Renal cortex interstitium (tissue), 11 donors: ENCODE measurements around the gene RELL2. TPM values are rescaled to one million over a fixed set of nuclear protein-coding genes. Genes with fewer than 3 reads are reported as not detected.

Source experiments
- DNase-seq, 11 donors: peaks; one replicate each; pipeline ENCODE4 v3.0.0-alpha.2; 2013; ENCODE audit warnings: low read depth in 9 of 11, low spot score in 4 of 11; ENCODE audit errors: extremely low read depth in 1 of 11
- polyA plus RNA-seq, 3 donors: library from polyadenylated mRNA; unstranded; fragments of 120-200 nt; gene quantifications; one replicate each; pipeline ENCODE4 v1.2.1, GENCODE V29; 2013; ENCODE audit not compliant: insufficient read length in 3 of 3

The RELL2 gene
- polyA plus RNA-seq, 3 donors: 0.64 to 1.5 (median 0.90) TPM

DNA sequence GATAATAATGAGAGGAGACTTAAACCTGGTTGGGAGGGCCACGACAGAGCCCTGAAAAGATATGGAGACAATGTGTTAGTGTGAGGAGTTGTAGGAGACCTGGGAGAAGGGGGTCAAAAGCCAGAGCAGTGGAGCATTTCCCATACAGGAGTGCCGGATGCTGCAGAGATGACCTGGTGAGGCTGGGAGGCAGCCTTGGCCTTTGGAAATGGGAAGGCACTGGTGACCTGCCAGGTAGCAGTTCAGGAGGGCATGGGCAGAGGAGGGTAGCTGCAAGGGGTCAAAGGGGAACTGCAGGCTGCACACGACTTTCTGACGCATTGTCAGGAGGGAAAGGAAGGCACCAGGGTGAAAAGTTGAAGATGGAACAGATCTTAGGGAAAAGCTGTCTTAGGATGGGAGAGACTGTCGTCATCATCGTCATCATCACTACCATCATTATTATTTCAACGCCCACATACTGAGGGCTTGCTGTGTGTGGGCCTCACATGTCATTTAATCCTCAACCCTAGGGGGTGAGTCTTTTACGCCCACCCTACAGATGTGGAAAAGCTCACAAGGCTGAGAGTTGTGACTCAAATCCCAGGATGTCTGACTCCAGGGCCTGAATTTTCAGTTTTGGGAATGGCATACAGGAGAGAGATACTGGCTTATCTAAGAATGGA, 31.9 kb downstream of the RELL2 start:
- no peak for DNase-seq

DNA sequence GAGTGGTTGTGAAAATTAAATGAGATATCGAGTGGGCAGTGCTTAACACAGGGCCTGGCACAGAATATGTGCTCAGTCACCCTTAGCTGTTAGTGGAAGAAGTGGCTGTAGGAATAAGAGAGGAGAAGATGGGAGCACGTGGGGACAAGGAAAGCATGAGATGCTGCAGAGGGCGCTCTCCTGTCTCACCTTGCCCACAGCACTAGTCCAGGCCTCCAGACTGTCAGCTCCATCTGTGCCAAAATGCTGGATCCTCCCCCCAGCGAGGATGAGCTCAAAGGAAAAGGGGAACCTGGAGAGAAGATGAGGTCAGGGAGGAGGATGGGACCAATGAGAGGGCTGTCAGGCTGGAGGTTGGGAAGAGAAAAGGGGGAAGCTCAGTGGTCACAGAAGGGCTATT, 32.7 kb downstream of the RELL2 start:
- no peak for DNase-seq

DNA sequence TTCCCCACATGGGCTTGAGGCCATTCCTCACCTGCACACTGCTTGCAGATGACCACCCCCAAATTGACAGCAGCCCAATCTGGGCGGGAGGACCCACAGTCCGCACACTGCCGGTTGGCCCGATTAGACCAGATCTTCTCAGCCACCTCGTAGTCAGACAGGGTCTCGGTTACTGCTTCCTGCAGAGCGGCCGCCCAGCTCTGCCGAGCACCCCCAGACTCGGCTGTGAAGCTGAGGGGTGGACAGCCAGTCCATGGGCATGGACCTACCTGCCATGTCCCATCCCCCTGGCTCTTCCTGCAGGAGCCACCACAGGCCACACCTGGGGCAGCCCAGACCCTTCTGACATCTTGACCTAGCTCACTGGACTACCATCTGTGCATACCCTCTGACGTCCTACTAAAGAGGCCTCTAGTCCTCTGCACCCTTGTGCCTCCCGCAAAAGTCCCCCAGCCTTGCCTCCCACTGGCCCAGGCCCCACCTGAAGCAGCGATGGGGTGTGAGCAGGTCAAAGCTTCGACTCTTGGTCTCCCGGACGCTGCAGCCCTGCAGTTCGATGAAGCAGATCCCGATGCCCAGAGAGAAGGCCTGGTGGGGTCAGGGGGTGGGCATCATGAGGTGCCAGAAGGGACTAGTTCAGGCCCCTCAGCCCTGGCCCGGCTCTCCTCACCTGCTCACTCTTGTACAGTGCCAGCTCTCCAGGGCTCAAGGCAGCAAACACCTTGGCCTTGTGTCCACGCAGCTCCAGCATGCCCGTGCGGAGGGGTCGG, 35.5 kb downstream of the RELL2 start:
- DNase-seq: no peak

DNA sequence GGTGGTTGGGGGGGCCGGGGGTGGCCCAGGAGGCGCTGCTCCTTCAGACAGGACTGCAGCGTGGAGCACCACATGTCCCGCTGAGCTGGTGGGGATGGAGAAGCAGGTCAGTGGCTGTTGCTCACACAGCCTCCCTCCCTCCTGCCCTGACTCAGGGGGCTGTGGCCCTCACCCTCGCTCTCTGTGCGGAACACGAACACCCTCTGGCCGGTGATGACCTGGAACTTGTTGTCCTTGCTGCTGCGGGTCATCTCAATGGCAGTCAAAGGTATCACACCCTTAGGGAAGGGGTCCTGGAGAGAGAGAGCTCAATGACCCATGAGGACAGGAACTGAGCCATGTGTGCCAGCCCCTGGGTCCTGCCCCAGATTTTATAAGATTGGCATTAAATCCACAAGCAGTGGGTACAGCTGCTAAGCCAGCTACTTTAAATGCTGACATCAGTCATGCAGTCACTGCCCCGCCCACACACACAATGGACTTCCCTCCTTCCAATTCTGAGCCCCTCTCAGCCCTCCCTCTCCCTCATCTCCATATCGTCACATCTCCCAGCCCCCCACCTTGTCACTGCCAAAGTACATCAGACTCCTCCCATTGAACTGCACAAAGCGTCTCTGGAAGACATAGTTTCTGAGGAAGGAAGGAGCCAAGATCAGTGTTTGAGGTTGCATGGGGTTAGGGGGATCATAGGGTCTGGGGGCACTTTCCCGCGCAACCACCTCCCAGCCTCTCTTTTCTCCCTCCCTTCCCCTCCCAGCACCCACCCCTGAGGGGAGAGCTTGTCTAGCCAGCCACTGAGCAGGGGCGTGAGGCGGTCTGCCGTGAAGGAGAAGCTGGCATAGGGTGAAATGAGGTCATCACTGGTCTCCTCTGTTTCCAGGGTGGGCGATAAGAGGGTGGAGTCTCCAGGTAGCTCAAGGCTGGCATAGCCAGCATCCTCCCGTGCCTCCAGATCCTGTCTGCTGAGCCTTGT, 36.3 kb downstream of the RELL2 start:
- no peak for DNase-seq

DNA sequence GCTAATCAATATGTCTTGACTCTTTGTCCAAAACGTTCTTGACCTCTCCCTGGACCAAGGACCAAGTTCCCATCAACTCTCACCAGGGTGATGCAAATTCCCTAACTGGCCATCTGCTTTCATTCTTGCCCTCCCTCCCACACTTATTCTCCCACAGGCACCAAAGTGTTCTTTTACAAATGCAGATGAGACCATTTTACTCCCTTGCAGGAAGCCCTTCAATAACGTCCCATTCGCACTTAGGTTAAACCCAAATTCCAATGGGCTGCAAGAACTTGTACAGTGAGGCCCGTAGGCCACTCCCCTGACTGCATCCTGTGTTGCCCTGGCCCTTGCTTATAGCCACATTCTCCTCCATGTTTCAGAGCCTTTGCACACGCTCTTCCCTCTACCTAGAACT, 38.0 kb downstream of the RELL2 start:
- DNase-seq: no peak

DNA sequence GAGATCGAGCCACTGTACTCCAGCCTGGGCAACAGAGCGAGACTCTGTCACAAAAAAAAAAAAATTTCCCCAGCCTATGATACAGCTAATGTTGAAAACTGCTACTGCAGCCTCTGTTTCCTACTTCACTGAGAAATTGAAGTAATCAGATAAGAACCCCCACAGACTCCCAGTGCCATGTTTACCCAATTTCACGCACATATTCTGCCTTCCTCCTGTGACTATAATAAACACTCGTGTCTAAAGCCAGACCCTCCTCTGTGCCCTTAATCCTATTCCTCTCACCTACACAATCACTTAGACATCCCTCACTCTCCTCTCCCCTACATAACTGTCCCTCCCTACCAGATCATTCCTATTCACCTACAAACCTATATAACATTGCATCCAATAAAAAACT, 38.9 kb downstream of the RELL2 start:
- no peak for DNase-seq

DNA sequence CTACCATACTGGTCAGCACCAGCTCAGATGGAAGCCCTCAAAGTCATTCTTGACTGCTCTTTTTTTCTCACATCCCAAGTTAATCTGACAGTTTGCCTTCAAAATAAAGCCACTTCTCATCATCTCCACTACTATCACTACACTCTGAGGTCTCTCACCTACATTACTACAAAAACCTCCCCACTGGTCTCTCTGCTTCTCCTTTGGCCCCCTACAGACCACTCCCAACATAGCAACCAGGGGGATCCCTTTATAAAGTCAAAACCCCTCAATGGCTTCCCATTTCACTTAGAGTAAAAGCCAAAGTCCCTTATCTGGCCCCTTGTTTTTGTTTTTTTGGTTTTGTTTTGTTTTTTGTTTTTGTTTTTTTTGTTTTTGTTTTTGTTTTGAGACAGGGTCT, 40.6 kb downstream of the RELL2 start:
- no peak for DNase-seq

DNA sequence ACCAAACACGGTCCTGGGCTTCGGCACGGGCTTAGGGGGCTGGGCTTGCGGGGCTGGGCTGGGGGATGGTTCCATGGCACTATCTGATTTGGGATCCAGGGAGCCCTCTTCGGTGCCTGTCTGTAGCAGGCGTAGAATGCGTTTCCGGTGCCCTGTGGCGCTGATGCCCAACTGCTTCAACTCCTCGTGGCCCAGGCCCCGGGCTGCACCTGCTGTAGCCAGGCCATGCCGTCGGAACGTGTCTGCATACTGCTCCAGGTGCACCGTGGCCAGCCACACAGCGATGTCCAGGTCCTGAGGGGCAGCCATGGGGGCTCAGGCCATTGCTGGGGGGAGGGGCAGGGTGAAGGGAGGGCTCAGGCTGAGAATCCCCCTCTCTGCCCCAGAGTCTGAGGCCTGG, 43.4 kb downstream of the RELL2 start:
- DNase-seq: no peak

DNA sequence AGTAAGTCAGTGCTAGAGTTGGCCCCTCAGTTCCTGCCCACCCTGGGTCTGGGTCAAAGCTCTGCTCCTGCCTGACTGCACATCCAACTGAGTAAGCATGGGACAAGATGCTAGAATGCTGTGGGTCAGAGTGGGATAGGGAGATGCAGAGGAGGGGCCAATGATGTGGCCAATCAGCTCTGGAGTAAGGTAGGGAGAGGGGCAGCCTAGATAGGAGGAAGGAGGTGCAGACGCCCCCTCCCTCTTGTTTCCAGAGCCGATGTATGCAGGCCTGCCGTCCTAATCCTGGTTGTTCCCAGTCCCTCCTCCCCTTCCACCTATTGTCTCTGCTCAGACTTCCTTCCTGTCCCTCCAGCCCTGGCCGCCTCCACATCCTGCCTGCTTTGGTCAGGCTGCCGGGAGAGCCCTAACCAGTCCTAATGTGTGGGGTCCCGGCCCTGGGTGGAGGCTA, 44.0 kb downstream of the RELL2 start:
- peak in 1 of 11 donors; percentile 45 for DNase-seq

DNA sequence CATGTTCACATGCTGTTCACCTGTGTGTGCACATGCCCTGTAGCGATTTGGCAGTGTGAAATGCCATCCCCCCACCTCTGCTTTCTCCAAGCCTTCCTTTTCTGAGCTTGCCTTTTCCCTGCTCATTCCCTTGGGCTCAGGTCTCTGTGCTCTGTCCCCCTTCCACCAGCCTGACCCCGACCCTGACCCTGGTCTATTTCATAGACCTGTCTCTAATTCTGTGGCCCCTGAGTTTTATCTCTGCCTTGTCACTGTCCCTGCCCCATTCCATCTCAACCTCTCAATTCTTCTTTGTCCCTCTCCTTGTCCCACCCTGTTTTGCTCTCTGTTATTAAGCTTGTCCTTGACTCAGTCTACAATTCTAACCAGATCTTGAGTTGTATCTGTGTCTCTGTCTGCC, 44.5 kb downstream of the RELL2 start:
- no peak for DNase-seq

DNA sequence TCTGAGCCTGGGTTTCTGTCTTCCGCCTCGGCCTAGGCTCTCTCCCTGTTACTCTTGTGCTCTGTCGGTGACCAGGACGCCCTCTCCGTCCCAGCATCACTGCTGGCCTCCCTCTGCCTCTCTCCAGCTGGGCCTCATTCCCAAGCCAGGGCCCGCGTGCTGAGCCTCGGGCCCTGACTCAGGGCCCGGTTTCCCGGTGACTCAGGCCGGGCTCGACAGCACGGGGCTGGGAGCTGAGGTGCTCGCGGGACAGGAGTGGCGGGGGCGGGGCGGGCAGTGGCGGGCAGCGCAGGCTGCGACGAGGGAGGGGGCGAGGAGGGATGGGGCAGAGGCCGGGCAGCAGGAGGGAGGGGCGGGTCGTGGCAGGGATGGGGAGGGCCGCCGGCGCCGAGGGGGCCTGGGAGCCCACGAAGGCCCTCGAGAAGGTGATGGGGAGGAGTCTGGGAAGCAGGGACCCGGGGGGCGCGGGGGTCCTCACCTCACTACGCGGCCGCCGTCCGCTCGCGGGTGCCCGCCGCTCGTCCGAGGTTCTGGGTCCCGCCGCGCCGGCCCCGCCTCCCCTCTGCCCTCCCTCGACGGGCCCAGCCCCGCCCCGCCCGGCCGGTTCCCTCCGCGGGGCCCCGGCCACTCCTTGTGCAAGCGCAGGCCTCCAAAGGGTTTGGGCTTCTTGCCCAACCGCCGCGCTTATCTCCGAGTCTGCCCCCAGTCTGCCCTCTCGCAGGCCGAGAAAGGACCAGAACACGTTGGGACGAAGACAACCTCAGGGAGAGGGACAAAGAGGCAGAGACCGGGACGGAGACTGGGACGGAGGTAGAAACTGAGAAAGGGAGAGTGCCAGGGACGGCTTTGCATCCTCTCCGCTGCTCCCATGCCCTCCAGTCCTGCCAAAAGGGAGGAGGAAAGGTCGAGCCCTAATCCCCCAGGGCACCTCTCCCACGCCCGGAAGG, 45.2 kb downstream of the RELL2 start, which contains the start of gene ARAP3:
Gene ARAP3 (minus strand): TSS at position 536 of the 947 bp plus-strand sequence. CDS start 1,744 bp downstream, outside the sequence.
- peak in 1 of 11 donors; percentile 62 for DNase-seq

DNA sequence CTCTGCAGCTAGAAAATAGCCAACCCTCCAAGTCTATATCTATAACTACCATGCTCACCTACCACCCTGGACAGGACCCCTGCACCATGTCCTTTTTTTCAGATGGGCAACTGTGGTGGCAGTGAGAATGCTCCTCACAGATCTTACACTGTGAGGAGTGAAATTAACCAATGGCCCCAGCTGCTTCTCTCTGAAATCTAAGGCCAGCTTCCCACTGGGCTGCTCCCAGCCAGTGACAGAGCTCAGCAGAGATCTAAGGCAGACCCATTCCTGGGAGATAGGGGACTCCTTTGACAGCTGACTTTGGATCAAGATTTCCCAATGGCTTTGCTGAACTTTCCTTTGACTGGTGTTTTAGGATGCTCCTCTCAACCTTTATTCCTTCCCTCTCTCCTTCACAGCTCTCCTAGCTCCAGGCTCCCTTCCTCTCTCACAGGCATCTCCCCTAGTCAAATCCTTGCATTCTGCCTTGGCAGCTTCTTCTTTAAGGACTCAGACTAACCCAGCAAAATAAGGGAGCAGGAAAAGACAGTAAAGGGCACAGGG, 46.9 kb downstream of the RELL2 start:
- no peak for DNase-seq

DNA sequence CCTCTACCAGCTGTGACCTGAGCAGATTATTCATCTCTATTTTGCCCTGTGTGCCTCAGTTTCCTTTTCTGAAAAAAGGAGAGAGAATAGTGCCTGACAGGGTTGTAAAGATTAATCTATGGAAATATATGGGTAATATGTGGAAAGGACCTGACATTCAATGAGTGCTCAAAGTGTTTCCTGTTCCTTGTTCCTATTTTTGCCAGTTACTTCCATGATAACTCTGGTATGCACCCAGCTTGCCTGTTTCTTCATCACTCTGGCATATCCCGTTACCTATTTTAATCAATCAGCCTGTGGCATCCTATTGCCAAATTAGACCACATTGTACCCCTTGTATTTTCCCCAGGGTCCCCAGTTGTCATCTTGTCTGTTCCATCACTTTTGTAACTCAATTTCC, 48.8 kb downstream of the RELL2 start:
- no peak for DNase-seq

DNA sequence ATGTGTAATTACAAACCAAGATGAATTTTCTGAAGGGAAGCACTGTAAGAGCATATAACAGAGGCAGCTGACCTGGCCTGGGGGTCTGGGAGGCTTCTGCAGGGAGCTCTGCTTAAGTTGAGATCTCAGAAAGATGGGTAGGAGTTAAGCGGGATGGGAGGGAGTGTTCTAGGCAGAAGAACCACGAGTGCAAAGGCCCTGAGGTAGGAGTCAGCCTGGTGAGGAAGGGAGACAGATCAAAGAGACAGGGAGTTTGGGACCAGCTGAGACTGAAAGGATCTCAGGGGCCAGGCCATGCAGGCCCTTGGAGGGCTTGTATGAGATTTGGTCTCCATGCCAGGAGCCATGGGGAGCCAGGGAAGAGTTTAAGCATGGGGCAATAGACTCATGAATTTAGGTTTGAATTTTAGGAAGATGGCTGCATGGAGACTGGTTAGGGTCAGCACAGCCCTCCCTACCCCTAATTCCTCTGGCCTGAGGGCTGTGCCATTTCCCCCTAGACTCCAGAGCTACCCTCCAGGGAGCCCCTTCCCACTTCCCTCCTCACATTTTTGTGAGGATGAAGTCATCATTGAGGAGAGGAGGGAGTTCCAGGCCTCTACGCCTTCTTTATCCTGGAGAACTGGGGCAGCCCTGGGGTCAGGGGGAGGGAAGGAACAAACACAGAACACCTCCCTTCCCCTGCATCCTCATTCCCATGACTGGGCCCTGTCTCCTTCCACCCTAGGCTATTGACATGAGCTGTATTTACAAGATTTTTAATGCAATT, 50.0 kb downstream of the RELL2 start:
- no peak for DNase-seq
